Liver (tissue), 9 donors: ENCODE results near the gene GRAMD2A. TPM values are rescaled to one million over a fixed set of nuclear protein-coding genes. Genes with fewer than 3 reads are reported as not detected.

Source experiments
- DNase-seq: peaks from one replicate; pipeline ENCODE4 v3.0.0-alpha.2; 2017; ENCODE audit warnings: low spot score
- H3K27ac ChIP-seq, 2 donors: one replicate each; pipeline ENCODE4 v1.7.0; 2013; ENCODE audit warnings: inconsistent platforms in 2 of 2, low read length in 2 of 2, control low read depth in 1 of 2, low read depth in 1 of 2, mild to moderate bottlenecking in 1 of 2
- H3K27me3 ChIP-seq, 4 donors: one replicate each; pipeline versions ENCODE4 v1.6.1 to v1.7.0; 2013; ENCODE audit warnings: low read length in 3 of 4, inconsistent platforms in 1 of 4, mild to moderate bottlenecking in 1 of 4, moderate library complexity in 1 of 4; ENCODE audit not compliant: control insufficient read depth in 4 of 4, insufficient read depth in 4 of 4
- H3K36me3 ChIP-seq, 4 donors: one replicate each; pipeline versions ENCODE4 v1.6.1 to v1.7.0; 2013; ENCODE audit warnings: low read length in 3 of 4, mild to moderate bottlenecking in 3 of 4, low read depth in 1 of 4, moderate library complexity in 1 of 4; ENCODE audit not compliant: control insufficient read depth in 4 of 4, insufficient read depth in 3 of 4
- H3K4me1 ChIP-seq, 4 donors: one replicate each; pipeline versions ENCODE4 v1.6.1 to v1.7.0; 2013; ENCODE audit warnings: low read length in 3 of 4, mild to moderate bottlenecking in 3 of 4, moderate library complexity in 1 of 4; ENCODE audit not compliant: control insufficient read depth in 4 of 4, insufficient read depth in 4 of 4
- H3K4me3 ChIP-seq, 3 donors: one replicate each; pipeline versions ENCODE4 v1.6.1 to v1.7.0; 2013; ENCODE audit warnings: low read length in 3 of 3, control low read depth in 1 of 3, low read depth in 1 of 3, mild to moderate bottlenecking in 1 of 3
- H3K9ac ChIP-seq, 2 donors: one replicate each; pipeline ENCODE4 v1.7.0; 2013; ENCODE audit warnings: low read length in 2 of 2, mild to moderate bottlenecking in 2 of 2, moderate library complexity in 2 of 2, control low read depth in 1 of 2, low read depth in 1 of 2
- H3K9me3 ChIP-seq, 4 donors: one replicate each; pipeline versions ENCODE4 v1.6.1 to v1.7.0; 2013; ENCODE audit warnings: low read length in 3 of 4; ENCODE audit not compliant: control insufficient read depth in 4 of 4
- EGR1 ChIP-seq, 2 donors: IDR thresholded peaks; 2 replicates each; pipeline ENCODE4 v1.6.1; 2016 to 2018; ENCODE audit warnings: antibody characterized with exemption in 2 of 2, low read depth in 2 of 2
- FOXA1 ChIP-seq: IDR thresholded peaks from 2 replicates; pipeline ENCODE4 v1.6.1; 2016; ENCODE audit warnings: antibody characterized with exemption
- GABPA ChIP-seq, 2 donors: IDR thresholded peaks in 1 of 2; conservative IDR thresholded peaks in 1 of 2; 2 replicates each; pipeline ENCODE4 v1.6.1; 2016; ENCODE audit warnings: antibody characterized with exemption in 2 of 2, mild to moderate bottlenecking in 1 of 2, moderate library complexity in 1 of 2
- HNF4A ChIP-seq, 2 donors: conservative IDR thresholded peaks; 2 replicates each; pipeline ENCODE4 v1.6.1; 2016; ENCODE audit warnings: antibody characterized with exemption in 2 of 2, mild to moderate bottlenecking in 2 of 2
- HNF4G ChIP-seq: IDR thresholded peaks from 2 replicates; pipeline ENCODE4 v1.6.1; 2016; ENCODE audit warnings: antibody characterized with exemption
- JUND ChIP-seq, 2 donors: IDR thresholded peaks; 2 replicates each; pipeline ENCODE4 v1.6.1; 2016; ENCODE audit warnings: antibody characterized with exemption in 2 of 2
- RAD21 ChIP-seq, 2 donors: IDR thresholded peaks; 2 replicates each; pipeline ENCODE4 v1.6.1; 2016; ENCODE audit warnings: antibody characterized with exemption in 2 of 2, mild to moderate bottlenecking in 2 of 2
- RXRA ChIP-seq, 2 donors: IDR thresholded peaks; 2 replicates each; pipeline ENCODE4 v1.6.1; 2017 to 2018; ENCODE audit warnings: antibody characterized with exemption in 2 of 2, mild to moderate bottlenecking in 1 of 2
- SP1 ChIP-seq: IDR thresholded peaks from 2 replicates; pipeline ENCODE4 v1.6.1; 2018; ENCODE audit warnings: antibody characterized with exemption, mild to moderate bottlenecking
- TAF1 ChIP-seq: conservative IDR thresholded peaks from 2 replicates; pipeline ENCODE4 v1.6.1; 2016; ENCODE audit warnings: antibody characterized with exemption, mild to moderate bottlenecking
- WGBS: extraction: QIAGEN DNeasy Blood & Tissue Kit; methylation state at CpG from one replicate; pipeline ENCODE4 v1.1.7; 2013; 5-methylcytosine and 5-hydroxymethylcytosine counted together
- polyA plus RNA-seq, 2 donors: library from polyadenylated mRNA; stranded (reverse) in 1 of 2; unstranded in 1 of 2; fragments of 200-250 nt in 1 of 2; fragments of >200 nt in 1 of 2; fragmentation: Nextera tagmentation in 1 of 2; extraction: Ambion mirVana in 1 of 2; gene quantifications; one replicate each; pipeline versions ENCODE4 v1.2.1 to v1.2.3, GENCODE V29; 2013 to 2015
- total RNA-seq, 2 donors: library from RNA; depleted of rRNA; stranded (reverse); fragments of >200 nt; gene quantifications; one replicate each; pipeline ENCODE4 v1.2.3, GENCODE V29; 2014
- TF ChIP-seq, protein P1 (sequence below): IDR thresholded peaks from 2 replicates; pipeline ENCODE4 v1.6.1; 2016; ENCODE audit warnings: antibody characterized with exemption
- TF ChIP-seq, protein P2 (sequence below): IDR thresholded peaks from 2 replicates; pipeline ENCODE4 v1.6.1; 2016; ENCODE audit warnings: antibody characterized with exemption
- TF ChIP-seq, protein P3 (sequence below): IDR thresholded peaks from 2 replicates; pipeline ENCODE4 v1.6.1; 2016; ENCODE audit warnings: antibody characterized with exemption
- TF ChIP-seq, protein P4 (sequence below): fragments of 150-350 bp; IDR thresholded peaks from 2 replicates; pipeline ENCODE4 v1.5.1; 2017; ENCODE audit warnings: improper control_type of control experiment, low read depth, low read length; ENCODE audit not compliant: missing input control
- TF ChIP-seq, protein P5 (sequence below): IDR thresholded peaks from 2 replicates; pipeline ENCODE4 v1.6.1; 2016; ENCODE audit warnings: antibody characterized with exemption, mild to moderate bottlenecking
- donor health status: healthy.
- donor health status: healthy.
- donor health status: healthy.
- donor health status: healthy.
- donor health status: healthy.

The GRAMD2A gene
- total and polyA plus RNA-seq, 4 donors: not detected

DNA sequence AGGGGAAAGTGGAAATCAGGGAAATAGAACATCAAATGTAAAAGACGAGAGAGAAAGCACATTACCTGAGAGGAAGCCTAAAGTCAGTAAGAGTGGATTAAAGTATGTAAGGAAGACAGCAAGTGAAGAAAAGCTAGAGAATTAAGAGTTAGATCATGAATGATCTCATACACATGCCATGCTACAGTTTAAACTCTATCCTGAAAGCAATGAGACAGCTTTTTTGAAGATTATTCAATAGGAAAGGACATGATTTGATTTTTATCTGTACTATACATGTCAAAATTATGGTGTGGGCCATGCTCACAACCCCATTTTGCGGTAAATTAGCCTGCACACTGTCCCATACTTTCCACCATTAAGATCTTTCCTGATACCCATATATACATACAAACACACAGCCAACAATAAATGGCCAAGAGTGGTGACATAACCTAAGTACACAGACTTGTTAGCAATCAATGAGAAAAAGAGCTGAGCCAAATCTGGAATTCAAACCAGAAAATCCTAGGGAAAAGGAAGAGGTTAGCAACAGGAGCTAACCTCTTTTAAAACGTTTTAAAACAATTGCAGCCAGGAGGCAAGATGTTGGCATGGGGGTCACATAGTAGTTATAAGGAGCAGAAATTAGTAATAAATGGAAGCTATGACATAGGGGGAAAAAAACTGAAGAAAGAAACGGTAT lies 84.1 kb downstream of the GRAMD2A start:
- no peak overlapping the region for H3K9ac ChIP-seq

DNA sequence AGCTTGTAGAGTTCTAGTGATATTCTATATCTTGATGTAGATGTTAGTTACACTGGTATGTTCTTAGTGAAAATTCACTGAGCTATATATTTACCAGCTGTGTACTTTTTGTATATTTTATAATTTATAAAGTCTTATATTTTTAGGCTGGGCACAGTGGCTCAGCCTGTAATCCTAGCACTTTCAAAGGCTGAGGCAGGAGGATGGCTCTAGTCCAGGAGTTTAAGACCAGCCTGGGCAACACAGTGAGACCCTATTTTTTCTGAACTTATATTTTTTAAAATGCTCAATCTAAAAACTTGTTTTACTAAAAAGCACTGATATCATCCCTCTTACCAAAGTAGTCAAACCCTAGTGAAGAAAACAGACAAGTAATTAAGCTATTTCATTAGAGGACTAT lies 84.8 kb downstream of the GRAMD2A start:
- Histone ChIP-seq H3K4me1 (peaks cover 0 to 18% (median 10%) of the 10 kb centered on the region in 4 donors), H3K9ac (no peak overlapping the region), H3K27me3 (no peaks in the 10 kb centered on the region), H3K36me3 (no peaks in the 10 kb centered on the region), H3K4me3 (no peak overlapping the region), H3K9me3 (no peaks in the 10 kb centered on the region), H3K27ac (no peak overlapping the region)
- no peak for TF ChIP-seq FOXA1
- TF ChIP-seq, protein P1, sequence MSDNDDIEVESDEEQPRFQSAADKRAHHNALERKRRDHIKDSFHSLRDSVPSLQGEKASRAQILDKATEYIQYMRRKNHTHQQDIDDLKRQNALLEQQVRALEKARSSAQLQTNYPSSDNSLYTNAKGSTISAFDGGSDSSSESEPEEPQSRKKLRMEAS: no peak
- no peak for TF ChIP-seq RAD21 (IDR thresholded peaks at IDR 0.05)
- TF ChIP-seq, protein P2, sequence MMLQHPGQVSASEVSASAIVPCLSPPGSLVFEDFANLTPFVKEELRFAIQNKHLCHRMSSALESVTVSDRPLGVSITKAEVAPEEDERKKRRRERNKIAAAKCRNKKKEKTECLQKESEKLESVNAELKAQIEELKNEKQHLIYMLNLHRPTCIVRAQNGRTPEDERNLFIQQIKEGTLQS: no peak
- DNase-seq: no peak

More for the DNA sequence above, 84.1 kb downstream of the GRAMD2A start:
- H3K4me3 ChIP-seq: no peak overlapping the region
- H3K36me3 ChIP-seq: no peaks in the 10 kb centered on the region
- TF ChIP-seq GABPA (IDR thresholded peaks at IDR 0.05 in 1 of 2, conservative IDR thresholded peaks at IDR 0.05 in 1 of 2) (no peak), JUND (IDR thresholded peaks at IDR 0.05) (no peak), HNF4G (no peak), SP1 (no peak)
- peaks cover 0 to 18% (median 10%) of the 10 kb centered on the region in 4 donors for H3K4me1 ChIP-seq
- no peak for DNase-seq
- WGBS: 77% methylated on average over 4 of the region's 4 CpGs
- no peaks in the 10 kb centered on the region for H3K27me3 ChIP-seq
- H3K9me3 ChIP-seq: no peaks in the 10 kb centered on the region
- no peak overlapping the region for H3K27ac ChIP-seq

DNA sequence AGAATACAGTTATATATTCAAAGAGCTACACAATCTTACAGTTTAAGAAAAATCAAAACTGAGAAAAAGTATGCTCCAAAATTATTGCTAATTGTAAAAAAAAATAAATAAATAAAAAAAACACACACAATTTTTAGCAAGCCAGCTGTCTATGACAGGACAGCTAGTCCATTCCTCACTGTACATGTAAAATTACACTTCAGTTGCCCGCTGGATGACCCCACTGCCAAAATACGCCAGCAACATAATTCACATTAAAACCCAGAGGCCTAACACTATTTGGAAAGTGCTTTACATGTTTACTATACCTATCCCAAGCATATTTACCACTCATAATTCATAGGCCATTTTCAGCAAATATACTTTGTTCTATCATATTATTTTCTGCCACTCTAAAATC lies 85.5 kb downstream of the GRAMD2A start:
- Histone ChIP-seq H3K9ac (no peak overlapping the region), H3K4me3 (no peak overlapping the region), H3K9me3 (no peaks in the 10 kb centered on the region), H3K4me1 (peaks cover 0 to 16% (median 10%) of the 10 kb centered on the region in 4 donors), H3K27ac (no peak overlapping the region), H3K36me3 (no peaks in the 10 kb centered on the region), H3K27me3 (no peaks in the 10 kb centered on the region)
- TF ChIP-seq, protein P3, sequence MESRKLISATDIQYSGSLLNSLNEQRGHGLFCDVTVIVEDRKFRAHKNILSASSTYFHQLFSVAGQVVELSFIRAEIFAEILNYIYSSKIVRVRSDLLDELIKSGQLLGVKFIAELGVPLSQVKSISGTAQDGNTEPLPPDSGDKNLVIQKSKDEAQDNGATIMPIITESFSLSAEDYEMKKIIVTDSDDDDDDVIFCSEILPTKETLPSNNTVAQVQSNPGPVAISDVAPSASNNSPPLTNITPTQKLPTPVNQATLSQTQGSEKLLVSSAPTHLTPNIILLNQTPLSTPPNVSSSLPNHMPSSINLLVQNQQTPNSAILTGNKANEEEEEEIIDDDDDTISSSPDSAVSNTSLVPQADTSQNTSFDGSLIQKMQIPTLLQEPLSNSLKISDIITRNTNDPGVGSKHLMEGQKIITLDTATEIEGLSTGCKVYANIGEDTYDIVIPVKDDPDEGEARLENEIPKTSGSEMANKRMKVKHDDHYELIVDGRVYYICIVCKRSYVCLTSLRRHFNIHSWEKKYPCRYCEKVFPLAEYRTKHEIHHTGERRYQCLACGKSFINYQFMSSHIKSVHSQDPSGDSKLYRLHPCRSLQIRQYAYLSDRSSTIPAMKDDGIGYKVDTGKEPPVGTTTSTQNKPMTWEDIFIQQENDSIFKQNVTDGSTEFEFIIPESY: no peak
- no peak for TF ChIP-seq TAF1
- TF ChIP-seq EGR1 (IDR thresholded peaks at IDR 0.05; ENCODE audit: low read depth in 2 of 2): no peak
- TF ChIP-seq, protein P4, sequence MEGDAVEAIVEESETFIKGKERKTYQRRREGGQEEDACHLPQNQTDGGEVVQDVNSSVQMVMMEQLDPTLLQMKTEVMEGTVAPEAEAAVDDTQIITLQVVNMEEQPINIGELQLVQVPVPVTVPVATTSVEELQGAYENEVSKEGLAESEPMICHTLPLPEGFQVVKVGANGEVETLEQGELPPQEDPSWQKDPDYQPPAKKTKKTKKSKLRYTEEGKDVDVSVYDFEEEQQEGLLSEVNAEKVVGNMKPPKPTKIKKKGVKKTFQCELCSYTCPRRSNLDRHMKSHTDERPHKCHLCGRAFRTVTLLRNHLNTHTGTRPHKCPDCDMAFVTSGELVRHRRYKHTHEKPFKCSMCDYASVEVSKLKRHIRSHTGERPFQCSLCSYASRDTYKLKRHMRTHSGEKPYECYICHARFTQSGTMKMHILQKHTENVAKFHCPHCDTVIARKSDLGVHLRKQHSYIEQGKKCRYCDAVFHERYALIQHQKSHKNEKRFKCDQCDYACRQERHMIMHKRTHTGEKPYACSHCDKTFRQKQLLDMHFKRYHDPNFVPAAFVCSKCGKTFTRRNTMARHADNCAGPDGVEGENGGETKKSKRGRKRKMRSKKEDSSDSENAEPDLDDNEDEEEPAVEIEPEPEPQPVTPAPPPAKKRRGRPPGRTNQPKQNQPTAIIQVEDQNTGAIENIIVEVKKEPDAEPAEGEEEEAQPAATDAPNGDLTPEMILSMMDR: no peak
- no peak for TF ChIP-seq RXRA (IDR thresholded peaks at IDR 0.05)
- TF ChIP-seq, protein P5, sequence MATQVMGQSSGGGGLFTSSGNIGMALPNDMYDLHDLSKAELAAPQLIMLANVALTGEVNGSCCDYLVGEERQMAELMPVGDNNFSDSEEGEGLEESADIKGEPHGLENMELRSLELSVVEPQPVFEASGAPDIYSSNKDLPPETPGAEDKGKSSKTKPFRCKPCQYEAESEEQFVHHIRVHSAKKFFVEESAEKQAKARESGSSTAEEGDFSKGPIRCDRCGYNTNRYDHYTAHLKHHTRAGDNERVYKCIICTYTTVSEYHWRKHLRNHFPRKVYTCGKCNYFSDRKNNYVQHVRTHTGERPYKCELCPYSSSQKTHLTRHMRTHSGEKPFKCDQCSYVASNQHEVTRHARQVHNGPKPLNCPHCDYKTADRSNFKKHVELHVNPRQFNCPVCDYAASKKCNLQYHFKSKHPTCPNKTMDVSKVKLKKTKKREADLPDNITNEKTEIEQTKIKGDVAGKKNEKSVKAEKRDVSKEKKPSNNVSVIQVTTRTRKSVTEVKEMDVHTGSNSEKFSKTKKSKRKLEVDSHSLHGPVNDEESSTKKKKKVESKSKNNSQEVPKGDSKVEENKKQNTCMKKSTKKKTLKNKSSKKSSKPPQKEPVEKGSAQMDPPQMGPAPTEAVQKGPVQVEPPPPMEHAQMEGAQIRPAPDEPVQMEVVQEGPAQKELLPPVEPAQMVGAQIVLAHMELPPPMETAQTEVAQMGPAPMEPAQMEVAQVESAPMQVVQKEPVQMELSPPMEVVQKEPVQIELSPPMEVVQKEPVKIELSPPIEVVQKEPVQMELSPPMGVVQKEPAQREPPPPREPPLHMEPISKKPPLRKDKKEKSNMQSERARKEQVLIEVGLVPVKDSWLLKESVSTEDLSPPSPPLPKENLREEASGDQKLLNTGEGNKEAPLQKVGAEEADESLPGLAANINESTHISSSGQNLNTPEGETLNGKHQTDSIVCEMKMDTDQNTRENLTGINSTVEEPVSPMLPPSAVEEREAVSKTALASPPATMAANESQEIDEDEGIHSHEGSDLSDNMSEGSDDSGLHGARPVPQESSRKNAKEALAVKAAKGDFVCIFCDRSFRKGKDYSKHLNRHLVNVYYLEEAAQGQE: no peak
- no peak for TF ChIP-seq HNF4A (conservative IDR thresholded peaks at IDR 0.05)
- TF ChIP-seq FOXA1: no peak
- TF ChIP-seq, protein P2: no peak
- no peak for TF ChIP-seq JUND (IDR thresholded peaks at IDR 0.05)
- TF ChIP-seq SP1: no peak
- 92% methylated on average over 2 of the region's 2 CpGs for WGBS
- no peak for DNase-seq
